Hematopoietic multipotent progenitor cell treated with erythropoietin and hydrocortisone succinate and interleukin-3 and kit ligand, for 17 days (in vitro differentiated cells): ENCODE results near the gene KRT6C.
"Not testable (repeated sequence)": the region's sequence is repeated elsewhere in the genome, so short reads cannot be mapped to it uniquely, and the experiment has no call there.

ENCODE experiments used
- DNase-seq: peaks from one replicate; pipeline ENCODE4 v3.0.0-alpha.2; 2015; ENCODE audit warnings: low spot score

Gene KRT6C

GRCh38 chr12:52473768-52474167, at the start of gene KRT6C:
Gene KRT6C, minus strand, starts transcription at chr12:52473805. Its CDS starts 68 bp downstream, at chr12:52473737.
- DNase-seq, result no peak

DNA sequence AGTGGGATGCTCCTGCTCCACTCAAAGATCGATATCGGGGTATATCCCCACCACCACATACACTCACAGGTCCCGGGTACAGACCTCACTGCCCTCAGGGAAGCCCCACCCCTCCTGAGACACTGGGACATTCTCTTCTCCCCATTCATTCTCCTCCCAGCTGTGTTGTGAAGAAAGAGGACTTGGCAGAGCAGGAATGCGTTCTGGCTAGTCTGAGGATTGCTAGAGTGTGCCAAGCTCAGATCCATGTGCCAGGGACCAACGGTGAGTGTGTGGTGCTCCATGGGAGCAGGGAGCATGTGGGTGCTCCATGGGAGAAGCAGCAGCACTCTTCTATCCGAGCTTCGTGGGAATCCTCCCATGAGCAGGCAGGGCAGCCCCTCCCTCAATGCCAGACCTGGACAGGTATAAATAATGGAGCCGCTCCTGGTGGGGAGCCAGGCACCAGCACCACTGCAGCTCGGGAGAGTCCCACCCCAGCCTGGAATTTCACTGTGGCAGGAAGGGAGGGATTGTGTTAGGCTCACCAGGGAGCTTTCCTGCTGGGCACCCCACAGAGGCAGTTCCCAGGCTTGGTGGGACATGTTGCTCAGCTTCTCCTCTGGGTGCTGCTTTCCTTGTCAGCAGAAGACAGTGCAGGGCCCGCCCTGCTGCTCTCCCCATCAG, 48.9 kb upstream of the KRT6C start:
- DNase-seq, result no peak

GRCh38 chr12:52521568-52522266, 48.1 kb upstream of the KRT6C start:
- DNase-seq, result no peak

GRCh38 chr12:52521175-52521567, 47.6 kb upstream of the KRT6C start:
- no peak for DNase-seq

DNA sequence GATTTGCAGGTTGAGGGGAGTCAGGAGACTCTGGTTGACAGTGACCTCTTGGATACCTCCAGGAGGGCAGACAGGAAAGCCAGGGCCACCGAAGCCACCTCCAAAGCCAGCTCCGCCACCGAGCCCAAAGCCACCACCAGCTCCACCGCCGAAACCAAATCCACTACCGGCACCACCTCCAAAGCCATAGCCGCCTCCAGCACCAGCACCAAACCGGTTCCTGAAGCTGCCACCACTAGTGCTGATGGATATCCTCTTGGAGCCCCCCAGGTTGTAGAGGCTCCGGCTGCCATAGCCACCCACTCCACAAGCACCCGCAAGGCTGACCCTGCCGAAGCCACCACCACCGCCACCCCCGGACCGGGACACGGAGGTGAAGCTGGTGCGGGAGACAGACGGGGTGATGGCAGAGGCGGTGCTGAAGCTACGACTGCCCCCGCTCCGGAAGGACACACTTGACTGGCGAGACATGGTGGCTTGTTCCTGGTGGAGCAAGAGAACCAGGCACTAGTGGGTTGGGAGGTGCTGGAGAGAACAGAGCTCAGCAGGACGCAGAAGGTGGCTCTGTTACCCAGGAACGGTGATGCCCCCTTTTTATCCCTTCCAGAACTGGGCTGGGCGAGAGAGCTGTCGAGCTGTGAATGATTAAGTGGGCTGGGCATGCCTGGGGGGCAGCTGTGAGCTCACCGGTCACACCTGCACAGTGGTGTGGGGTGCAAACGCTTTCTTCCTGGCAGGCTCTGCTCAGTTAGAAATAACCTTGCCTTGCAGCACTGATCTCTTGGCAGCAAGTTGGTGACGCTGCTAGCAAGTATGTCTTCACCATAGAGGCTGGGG, 46.4 kb upstream of the KRT6C start, which contains the start of gene KRT5:
Gene KRT5 (minus strand): TSS at position 569 of the 837 bp plus-strand sequence. CDS start 98 bp downstream, at position 471.
- no peak for DNase-seq

GRCh38 chr12:52519387-52519703, 45.7 kb upstream of the KRT6C start:
- no peak for DNase-seq

- DNase-seq, result no peak
Measured at GRCh38 chr12:52518574-52519386, 45.2 kb upstream of the KRT6C start.

DNA sequence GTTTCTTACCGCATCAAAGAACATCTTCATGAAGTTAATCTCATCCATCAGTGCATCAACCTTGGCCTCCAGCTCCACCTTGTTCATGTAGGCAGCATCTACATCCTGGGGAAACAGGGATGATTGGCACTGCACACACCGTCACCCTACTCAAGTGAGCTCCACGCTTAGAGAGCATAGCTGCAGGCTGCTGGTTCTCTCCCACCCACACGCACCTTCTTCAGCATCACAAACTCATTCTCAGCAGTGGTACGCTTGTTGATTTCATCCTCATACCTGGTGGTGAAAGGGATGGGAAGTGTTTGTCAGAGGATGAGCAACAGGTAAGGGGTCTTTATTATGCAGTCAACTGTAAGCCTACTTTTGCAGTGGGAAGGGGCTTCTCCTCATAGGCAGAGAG, 44.3 kb upstream of the KRT6C start:
- DNase-seq, result no peak

GRCh38 chr12:52517005-52517835, 43.6 kb upstream of the KRT6C start:
- DNase-seq, result no peak

DNA sequence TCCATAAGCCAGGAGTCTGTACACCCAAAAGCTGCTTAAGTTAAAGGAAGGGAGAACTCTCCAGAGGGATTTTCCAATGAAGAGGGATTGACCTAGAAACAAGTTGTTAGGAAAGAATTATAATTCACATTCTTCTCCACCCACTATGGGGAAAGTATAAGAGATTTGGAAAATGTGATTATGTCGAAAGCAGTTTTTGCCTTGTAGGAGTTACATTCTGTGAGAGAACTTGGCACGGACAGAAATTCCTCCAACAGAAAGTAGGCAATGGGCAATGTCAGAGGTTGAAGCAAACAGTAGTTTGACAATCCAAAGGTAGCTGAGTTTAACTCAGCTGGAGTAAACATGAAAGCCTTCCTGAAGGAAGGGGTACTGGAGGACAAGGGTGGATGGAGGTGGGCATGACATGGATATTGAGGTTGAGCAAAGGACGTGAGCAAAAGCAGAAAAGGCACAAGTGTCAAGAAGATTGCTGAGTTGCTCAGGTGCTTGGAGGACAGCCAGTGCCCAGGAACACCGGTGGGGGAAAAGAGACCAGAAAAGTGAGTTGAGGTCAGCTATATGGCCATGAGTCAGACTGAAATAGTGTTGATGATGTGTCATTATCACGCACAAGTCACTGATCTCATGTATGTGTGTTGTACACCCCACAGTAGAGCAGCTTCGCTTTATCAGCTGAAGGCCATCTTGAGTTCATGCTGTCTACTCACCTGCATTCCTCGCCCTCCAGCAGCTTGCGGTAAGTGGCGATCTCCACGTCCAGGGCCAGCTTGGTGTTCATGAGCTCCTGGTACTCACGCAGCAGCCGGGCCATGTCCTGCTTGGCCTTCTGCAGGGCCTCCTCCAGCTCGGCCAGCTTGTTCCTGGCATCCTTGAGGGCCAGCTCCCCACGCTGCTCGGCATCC, 42.6 kb upstream of the KRT6C start:
- no peak for DNase-seq

- DNase-seq, result no peak
Measured at GRCh38 chr12:52515319-52515646, 41.7 kb upstream of the KRT6C start.

DNA sequence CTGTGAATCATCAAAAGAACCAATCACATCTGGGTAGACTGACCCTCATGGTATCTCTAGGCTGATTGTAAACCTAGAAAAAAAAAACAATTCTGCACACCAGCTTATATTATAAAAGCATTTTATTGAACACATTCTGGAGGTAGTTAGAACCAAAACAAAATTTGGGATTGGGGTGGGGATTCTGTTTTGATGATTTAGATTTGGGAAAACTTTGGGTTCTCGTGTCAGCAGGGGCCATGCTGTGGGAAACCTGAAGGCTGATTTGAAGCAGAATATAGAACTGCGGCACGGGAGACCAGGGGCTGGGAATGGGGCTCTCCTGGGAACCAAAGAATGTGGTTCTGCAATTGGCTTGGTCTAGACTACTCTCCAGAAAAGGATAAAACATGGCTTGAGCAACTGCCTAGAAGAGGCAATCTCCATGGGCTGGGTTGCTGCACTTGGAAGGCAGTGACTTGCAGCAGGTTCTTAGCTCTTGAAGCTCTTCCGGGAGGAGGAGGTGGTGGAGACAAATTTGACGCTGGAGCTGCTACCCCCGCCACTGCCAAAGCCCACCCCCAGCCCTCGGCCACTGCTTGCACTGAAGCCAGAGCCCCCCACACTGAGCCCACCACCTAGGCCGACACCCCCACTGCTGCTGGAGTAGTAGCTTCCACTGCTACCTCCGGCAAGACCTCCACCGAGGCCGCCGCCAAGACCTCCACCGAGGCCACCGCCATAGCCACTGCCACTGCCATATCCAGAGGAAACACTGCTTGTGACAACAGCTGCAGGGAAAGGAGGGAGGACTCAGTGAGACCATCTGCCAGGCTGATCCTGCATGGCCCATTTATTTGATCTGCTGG, 41.1 kb upstream of the KRT6C start:
- DNase-seq, result no peak

DNA sequence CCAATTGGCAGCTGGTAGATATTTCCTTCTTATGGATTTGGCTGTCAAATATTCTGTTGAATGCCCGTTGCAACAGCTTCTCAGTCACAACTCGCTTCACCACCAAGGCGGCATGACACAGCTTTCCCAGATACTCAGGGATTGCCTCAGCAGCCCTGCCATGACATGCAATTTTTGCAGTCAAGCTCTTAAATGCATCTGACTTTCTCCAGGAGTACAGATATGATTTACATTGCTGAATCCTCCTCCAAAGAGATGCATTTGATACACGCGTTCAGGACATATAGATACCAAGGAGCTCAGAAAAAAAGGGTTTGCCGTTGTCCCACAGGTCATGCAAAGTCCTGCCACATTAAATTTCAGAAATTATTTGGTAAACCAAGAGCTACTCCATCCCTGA, 40.1 kb upstream of the KRT6C start:
- DNase-seq, result no peak

DNA sequence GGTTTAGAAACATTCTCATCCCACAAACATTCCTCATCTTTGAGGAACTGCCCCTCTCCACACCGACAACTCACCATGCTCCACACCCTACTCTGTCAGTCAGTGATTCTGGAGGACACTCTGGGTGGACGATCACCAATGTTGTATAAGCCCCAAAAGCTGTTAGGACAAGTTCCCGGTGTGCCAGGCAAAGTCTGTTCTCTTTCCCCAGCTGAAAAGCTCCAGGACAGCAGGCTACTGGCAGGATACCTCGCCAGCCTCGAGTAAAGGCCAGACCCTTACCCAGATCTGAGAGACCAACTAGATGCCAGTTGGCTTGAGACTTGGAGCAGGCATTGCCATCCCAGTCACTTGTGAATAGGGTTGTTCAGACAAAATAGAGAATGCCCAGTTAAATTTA, 34.6 kb upstream of the KRT6C start:
- no peak for DNase-seq

DNA sequence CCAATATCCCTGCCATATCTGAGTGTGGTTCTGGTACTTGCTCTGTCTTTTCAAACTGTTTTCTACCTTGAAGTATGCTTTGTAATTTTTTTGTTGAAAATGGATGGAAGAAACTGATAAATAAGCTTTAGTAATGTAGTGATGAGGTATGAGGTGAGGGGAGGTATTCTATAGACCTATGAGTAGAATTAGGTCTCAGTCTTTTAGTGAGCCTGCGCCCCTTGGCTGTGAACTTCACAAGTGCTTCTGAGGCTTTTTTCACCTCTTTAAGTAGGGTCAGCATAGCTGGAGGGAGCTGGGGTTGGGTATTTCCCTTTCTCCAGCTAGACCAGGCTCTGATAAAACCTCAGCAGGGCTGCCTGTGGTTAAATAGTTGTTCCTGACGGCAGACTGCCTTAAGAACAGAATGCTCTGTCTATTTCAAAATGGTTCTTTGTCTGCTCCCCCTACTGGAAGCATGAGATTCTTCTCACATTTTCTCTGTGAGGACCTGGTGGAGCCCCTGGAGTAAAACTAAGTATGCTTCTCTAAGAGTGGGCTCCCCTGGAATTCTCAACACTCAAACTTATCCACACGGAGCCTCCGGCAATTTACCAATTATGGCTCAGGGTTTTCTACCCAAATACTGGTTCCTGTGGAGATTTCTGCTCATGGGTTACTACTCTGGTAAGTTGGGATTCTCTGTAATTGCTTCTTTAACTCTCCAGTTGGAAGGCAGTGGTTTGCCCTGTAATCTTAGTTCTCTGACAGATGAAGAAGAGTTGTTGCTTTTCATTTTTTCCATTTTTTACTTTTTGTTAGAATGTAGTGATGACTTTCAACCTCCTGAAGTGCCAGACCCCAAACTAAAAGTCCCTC, 33.5 kb upstream of the KRT6C start:
- DNase-seq, result no peak

DNA sequence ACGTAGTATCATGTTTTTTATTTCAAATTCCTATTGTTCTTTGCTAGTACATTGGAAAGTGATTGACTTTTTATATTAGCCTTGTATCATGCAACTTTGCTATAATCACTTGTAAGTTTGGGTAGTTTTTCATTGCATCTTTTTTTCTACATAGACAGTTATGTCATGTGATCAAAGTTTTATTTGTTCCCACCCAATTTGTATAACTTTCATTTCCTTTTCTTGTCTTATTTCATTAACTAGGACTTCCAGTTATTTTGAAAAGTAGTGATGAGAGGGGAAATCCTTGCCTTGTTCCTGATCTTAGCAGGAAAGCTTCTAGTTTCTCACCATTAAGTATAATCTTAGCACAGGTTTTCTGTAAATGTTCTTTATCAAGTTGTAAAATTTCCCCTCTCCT, 29.3 kb upstream of the KRT6C start:
- DNase-seq, result no peak

DNA sequence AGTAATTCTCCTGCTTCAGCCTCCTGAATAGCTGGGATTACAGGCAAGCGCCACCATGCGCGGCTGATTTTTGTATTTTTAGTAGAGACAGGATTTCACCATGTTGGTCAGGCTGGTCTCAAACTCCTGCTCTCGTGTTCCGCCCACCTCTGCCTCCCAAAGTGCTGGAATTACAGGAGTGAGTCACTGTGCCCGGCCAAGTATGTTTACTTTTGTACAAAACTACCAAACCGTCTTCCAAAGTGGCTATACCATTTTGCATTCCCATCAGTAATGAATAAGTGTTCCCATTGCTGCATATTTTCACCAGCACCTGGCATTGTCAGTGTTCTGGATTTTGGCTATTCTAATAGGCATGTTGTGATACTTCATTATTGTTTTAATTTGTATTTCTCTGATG, 27.9 kb upstream of the KRT6C start:
- no peak for DNase-seq

GRCh38 chr12:52500574-52500973, 27.0 kb upstream of the KRT6C start:
- not testable (repeated sequence) for DNase-seq
